MM.1S (cell line): Measurements from ENCODE around the gene INSC.

Experiments
- EZH2 ChIP-seq: fragments of 300-600 bp; sonication (generic); optimal IDR thresholded peaks from 2 replicates; pipeline ENCODE3; 2017; ENCODE audit warnings: low read depth, mild to moderate bottlenecking, antibody characterized with exemption, low read length, mixed read lengths
- TF ChIP-seq, protein P1 (sequence below): fragments of 300-600 bp; sonication (generic); IDR thresholded peaks from 2 replicates; pipeline ENCODE4 v1.5.1; 2016; ENCODE audit warnings: antibody characterized with exemption, low read length, mixed read lengths

DNA sequence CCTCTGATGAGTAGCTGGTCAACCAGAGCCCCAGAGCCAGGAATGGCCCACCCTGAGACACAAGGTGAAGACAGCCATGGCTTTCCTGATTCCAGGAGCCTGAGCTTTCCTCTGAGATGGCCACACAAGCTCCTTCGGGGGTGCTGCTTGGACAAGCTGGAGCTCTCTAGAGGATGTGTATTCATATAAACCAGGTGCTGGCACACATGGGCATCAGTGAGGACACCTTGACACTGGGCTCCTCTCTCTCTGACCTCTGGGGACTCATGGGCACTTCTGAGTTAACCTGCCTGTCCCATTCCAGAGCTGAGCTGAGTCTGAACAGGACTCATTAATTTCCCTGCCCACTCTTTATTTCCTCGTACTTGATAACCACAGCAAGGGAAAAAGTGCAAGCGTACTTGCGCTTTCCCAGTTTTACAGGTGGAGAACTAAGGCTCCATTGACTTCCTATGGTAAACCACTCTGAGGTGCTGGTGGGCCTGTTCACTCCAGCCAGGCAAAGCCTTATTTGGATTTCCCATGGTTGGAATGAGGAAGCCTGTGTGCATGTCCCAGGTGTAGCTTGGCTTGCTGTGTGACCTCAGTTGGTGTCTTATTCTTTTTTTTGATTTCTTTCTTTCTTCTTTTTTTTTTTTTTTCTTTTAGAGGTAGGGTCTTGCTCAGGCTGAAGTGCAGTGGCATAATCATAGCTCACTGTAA is 25.4 kb downstream of the INSC start:
- TF ChIP-seq EZH2 = no peak
- TF ChIP-seq, protein P1, sequence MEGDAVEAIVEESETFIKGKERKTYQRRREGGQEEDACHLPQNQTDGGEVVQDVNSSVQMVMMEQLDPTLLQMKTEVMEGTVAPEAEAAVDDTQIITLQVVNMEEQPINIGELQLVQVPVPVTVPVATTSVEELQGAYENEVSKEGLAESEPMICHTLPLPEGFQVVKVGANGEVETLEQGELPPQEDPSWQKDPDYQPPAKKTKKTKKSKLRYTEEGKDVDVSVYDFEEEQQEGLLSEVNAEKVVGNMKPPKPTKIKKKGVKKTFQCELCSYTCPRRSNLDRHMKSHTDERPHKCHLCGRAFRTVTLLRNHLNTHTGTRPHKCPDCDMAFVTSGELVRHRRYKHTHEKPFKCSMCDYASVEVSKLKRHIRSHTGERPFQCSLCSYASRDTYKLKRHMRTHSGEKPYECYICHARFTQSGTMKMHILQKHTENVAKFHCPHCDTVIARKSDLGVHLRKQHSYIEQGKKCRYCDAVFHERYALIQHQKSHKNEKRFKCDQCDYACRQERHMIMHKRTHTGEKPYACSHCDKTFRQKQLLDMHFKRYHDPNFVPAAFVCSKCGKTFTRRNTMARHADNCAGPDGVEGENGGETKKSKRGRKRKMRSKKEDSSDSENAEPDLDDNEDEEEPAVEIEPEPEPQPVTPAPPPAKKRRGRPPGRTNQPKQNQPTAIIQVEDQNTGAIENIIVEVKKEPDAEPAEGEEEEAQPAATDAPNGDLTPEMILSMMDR = no peak
